Adrenal gland (tissue), 5 donors: ENCODE measurements around the gene PRKCSH.
"Not testable (repeated sequence)": the region's sequence is repeated elsewhere in the genome, so short reads cannot be mapped to it uniquely, and the experiment has no call there.

Experiments used
- POLR2A ChIP-seq, 2 donors: fragments of 450-650 bp; IDR thresholded peaks; one replicate each; pipeline ENCODE4 v1.6.1; 2017; ENCODE audit warnings: antibody characterized with exemption in 2 of 2, mild to moderate bottlenecking in 2 of 2, moderate library complexity in 1 of 2
- TF ChIP-seq, protein P1 (sequence below), 6 experiments: fragments of 450-650 bp in 4 of 6; fragments of 200-600 bp in 2 of 6; sonication (generic) in 1 of 6; IDR thresholded peaks; 1 replicate in 5 of 6; 2 replicates in 1 of 6; pipeline versions ENCODE4 v1.5.1 to v1.8.0; 2016 to 2021; ENCODE audit warnings: antibody characterized with exemption in 6 of 6, mild to moderate bottlenecking in 2 of 6, moderate library complexity in 1 of 6
- donor health status: DM: no; HTN: no; CAD: no.

DNA sequence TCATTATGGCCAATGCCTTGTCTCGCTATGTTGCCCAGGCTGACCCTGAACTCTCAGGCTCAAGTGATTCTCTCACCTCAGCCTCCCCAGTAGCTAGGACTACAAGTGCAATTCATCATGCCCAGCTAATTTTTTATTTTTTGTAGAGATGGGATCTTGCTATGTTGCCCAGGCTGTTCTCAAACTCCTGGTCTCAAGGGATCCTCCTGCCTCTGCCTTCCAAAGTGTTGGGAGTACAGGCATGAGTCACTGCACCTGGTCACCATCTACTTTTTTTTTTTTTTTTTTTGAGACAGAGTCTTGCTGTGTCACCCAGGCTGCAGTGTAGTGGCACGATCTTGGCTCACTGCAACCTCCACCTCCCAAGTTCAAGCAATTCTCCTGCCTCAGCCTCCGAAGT, 39.9 kb downstream of the PRKCSH start:
- TF ChIP-seq, protein P1, sequence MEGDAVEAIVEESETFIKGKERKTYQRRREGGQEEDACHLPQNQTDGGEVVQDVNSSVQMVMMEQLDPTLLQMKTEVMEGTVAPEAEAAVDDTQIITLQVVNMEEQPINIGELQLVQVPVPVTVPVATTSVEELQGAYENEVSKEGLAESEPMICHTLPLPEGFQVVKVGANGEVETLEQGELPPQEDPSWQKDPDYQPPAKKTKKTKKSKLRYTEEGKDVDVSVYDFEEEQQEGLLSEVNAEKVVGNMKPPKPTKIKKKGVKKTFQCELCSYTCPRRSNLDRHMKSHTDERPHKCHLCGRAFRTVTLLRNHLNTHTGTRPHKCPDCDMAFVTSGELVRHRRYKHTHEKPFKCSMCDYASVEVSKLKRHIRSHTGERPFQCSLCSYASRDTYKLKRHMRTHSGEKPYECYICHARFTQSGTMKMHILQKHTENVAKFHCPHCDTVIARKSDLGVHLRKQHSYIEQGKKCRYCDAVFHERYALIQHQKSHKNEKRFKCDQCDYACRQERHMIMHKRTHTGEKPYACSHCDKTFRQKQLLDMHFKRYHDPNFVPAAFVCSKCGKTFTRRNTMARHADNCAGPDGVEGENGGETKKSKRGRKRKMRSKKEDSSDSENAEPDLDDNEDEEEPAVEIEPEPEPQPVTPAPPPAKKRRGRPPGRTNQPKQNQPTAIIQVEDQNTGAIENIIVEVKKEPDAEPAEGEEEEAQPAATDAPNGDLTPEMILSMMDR (IDR thresholded peaks at IDR 0.05), result not testable (repeated sequence)
- not testable (repeated sequence) for TF ChIP-seq POLR2A (IDR thresholded peaks at IDR 0.05)
